ENCODE results near the gene PARD3.

The PARD3 gene

DNA sequence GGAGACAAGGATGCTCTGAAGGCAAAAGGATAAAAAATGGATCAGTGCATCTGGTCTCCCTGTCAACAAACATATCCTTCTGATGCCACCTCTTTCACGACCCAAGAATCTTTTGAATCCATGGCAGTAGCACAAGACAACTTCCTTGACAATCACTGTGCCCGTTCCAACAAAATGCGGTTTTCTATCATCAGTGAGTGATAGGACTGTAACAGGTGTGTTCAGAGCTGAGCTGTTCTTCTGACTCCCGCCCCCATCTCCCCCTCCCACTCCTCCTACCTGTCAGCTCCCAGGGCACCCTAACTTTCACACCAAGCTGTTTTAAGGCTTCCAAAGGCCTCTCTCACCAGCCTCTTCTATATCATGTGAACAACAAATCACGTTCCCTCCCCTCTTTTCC lies 74.8 kb downstream of the PARD3 start:
- no peak for DNase-seq (ENCODE audit: extremely low spot score)
- ChIA-PET POLR2A (interaction anchor here (1.3 kb wide), 1 partner anchor 15 kb away, joined by 4 read pairs; no protein-coding TSS in a partner anchor), CTCF (interaction anchor here (0.8 to 2.1 kb wide), 3 partner anchors 8 to 84 kb away, joined by 3 to 17 read pairs (median 4); no protein-coding TSS in a partner anchor)
- no peak for TF ChIP-seq SUZ12 (IDR thresholded peaks at IDR 0.05)
- no peak for TF ChIP-seq ZNF384 (IDR thresholded peaks at IDR 0.05)
- TF ChIP-seq BHLHE40 (IDR thresholded peaks at IDR 0.05; ENCODE audit: borderline replicate concordance) = no peak
- no peak for TF ChIP-seq HDGF (IDR thresholded peaks at IDR 0.05; ENCODE audit: borderline replicate concordance)
- no peak for TF ChIP-seq LEF1 (IDR thresholded peaks at IDR 0.05; ENCODE audit: borderline replicate concordance)
- no peak for TF ChIP-seq SP1 (IDR thresholded peaks at IDR 0.05)
- TF ChIP-seq CTBP1 (IDR thresholded peaks at IDR 0.05; ENCODE audit: borderline replicate concordance) = no peak
- TF ChIP-seq, protein P1, sequence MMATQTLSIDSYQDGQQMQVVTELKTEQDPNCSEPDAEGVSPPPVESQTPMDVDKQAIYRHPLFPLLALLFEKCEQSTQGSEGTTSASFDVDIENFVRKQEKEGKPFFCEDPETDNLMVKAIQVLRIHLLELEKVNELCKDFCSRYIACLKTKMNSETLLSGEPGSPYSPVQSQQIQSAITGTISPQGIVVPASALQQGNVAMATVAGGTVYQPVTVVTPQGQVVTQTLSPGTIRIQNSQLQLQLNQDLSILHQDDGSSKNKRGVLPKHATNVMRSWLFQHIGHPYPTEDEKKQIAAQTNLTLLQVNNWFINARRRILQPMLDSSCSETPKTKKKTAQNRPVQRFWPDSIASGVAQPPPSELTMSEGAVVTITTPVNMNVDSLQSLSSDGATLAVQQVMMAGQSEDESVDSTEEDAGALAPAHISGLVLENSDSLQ (IDR thresholded peaks at IDR 0.05) = no peak
- no peak for TF ChIP-seq L3MBTL2 (conservative IDR thresholded peaks at IDR 0.05)
- TF ChIP-seq FOXA1 (IDR thresholded peaks at IDR 0.05) = no peak
- TF ChIP-seq ARNT (IDR thresholded peaks at IDR 0.05) = no peak
- TF ChIP-seq ELF4 (IDR thresholded peaks at IDR 0.05) = no peak
- no peak for TF ChIP-seq TARDBP (IDR thresholded peaks at IDR 0.05)
- TF ChIP-seq NFRKB (IDR thresholded peaks at IDR 0.05) = no peak
- no peak for TF ChIP-seq FOXK2 (IDR thresholded peaks at IDR 0.05)
- TF ChIP-seq FOXM1 (IDR thresholded peaks at IDR 0.05; ENCODE audit: borderline replicate concordance) = no peak

DNA sequence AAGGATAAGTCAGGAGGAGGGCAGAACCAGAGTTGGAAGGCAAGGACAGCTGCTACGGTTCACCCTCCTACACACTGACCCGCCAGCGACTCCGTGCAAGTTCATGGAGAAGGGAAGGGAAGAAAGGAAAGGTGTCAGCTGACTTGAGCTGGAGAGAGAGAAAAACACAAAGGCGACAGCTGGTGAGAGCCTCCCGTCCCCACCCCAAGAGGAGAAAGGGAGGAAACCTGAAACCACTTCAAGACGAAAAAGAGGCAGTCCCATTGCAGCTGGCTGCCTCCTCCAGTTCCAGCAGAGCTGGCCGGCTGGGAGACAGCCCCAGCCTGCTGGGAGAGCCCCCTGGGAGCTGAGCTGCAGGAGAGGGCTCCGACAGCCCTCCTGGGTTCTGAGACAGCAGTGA lies 75.2 kb downstream of the PARD3 start:
- CTCF ChIA-PET = interaction anchor here (0.8 to 2.1 kb wide), 2 partner anchors 7 to 85 kb away, joined by 3 to 17 read pairs; no protein-coding TSS in a partner anchor
- POLR2A ChIA-PET = interaction anchor here (1.3 kb wide), 1 partner anchor 15 kb away, joined by 4 read pairs; no protein-coding TSS in a partner anchor
- TF ChIP-seq BHLHE40 (IDR thresholded peaks at IDR 0.05; ENCODE audit: borderline replicate concordance) (no peak), ARNT (IDR thresholded peaks at IDR 0.05) (no peak), TARDBP (IDR thresholded peaks at IDR 0.05) (no peak), ZNF384 (IDR thresholded peaks at IDR 0.05) (no peak), CTBP1 (IDR thresholded peaks at IDR 0.05; ENCODE audit: borderline replicate concordance) (no peak), FOXK2 (IDR thresholded peaks at IDR 0.05) (no peak), HDGF (IDR thresholded peaks at IDR 0.05; ENCODE audit: borderline replicate concordance) (no peak)
- TF ChIP-seq, protein P1 (IDR thresholded peaks at IDR 0.05) = no peak
- peak; percentile 45 for DNase-seq (ENCODE audit: extremely low spot score)

DNA sequence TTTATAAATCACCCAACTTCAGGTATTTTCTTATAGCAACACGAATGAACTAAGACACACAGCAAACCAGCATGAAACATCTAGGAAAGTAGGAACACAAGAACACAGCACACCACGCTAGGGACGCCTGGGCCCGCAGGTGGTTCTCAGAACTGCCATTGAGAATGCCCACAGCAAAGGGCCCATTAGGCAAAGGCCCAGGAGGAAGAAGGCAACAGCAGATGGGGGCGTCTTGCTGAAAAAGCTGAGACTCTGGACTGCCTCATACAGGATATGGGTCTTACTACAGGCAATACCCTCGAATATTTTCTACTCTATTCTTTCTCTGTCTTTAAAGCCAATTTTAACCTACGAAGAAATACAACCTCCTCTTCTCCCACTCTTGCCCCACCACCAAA lies 77.3 kb downstream of the PARD3 start:
- POLR2A ChIA-PET = no interaction called here
- DNase-seq (ENCODE audit: extremely low spot score) = no peak
- CTCF ChIA-PET = no interaction called here
- TF ChIP-seq FOXA1 (IDR thresholded peaks at IDR 0.05) (no peak), FOXK2 (IDR thresholded peaks at IDR 0.05) (no peak)

DNA sequence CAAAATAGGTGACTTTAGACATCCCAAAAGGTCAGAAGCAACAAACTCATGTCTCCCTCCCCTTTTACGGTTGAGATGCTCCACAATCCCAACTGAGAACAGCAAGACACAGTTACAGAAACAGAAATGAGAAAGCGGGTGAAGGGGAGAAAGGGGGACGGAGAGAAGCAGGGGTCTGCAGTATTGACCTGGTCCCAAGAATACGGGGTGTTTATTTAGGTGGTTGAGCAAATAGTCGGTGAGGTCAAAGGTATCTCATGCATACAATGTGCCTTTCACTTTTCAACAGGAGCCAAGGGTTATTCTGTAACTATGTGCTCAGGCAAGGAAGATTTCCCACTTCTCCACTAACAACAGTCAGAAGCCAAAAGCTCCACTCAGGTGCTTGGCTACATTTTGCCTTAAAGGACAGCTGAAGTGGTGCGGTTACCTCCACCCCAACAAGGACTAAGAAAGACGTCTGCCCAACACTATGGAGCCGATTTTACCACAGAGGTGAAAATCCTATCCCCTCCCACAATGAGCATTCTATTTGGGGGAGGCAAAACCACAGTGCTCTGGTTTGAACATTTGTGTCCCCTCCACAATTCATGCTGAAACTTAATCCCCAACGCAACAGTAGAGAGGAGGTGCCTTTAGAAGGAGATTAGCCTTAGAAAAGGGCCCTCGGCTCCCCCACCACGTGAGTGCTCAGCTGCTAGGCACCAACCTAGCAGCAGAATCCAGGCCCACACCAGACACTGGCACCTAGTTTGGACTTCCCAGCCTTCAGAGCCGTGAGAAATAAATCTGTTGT lies 77.9 kb downstream of the PARD3 start:
- CTCF ChIA-PET = no interaction called here

DNA sequence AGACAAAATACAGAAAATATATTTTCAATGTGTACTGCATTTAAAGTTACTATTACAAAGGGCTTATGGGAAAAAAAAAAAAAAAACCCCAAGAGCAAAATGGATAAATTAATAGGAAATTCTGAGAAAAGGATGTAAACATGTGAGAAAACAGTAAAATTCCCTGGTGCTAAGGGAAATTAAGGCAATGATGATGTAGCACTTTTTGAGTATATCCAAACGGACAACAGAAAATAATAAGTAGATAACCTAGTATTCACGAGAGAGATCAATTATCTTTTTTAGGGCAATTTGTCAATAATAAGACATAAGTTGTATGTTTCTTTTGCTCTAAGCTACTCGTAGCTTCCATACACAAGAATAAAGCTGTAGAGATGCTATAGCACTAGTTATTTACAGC lies 80.2 kb downstream of the PARD3 start:
- ChIA-PET CTCF (no interaction called here), POLR2A (no interaction called here)
- DNase-seq (ENCODE audit: extremely low spot score) = no peak
- TF ChIP-seq ZNF384 (IDR thresholded peaks at IDR 0.05) (no peak), SP1 (IDR thresholded peaks at IDR 0.05) (no peak), SUZ12 (IDR thresholded peaks at IDR 0.05) (no peak), CTBP1 (IDR thresholded peaks at IDR 0.05; ENCODE audit: borderline replicate concordance) (no peak), ARNT (IDR thresholded peaks at IDR 0.05) (no peak), FOXM1 (IDR thresholded peaks at IDR 0.05; ENCODE audit: borderline replicate concordance) (no peak), HDGF (IDR thresholded peaks at IDR 0.05; ENCODE audit: borderline replicate concordance) (no peak), LEF1 (IDR thresholded peaks at IDR 0.05; ENCODE audit: borderline replicate concordance) (no peak)

More for the DNA sequence above, 77.9 kb downstream of the PARD3 start:
- TF ChIP-seq BHLHE40 (IDR thresholded peaks at IDR 0.05; ENCODE audit: borderline replicate concordance) (no peak), TARDBP (IDR thresholded peaks at IDR 0.05) (no peak)
- POLR2A ChIA-PET = no interaction called here
- DNase-seq (ENCODE audit: extremely low spot score) = no peak

DNA sequence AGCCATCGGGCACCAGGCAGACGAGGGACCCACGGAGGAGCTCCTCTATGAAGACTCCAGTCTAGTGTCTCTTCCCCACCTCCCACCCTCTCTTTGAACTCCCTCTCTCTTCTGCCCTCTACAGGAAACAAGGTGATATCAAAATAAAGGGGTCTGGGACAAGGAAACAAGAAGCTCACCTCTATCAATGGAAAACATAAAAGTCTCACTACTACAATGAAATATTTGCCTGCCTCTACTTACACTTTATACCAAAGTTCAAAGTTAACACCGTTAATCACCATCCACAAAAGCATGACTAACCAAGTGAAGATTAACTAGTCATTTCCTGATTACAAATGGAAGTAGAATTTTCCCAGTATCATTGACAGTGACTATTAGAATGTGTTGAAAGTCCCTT lies 82.2 kb downstream of the PARD3 start:
- peak; percentile 29 for DNase-seq (ENCODE audit: extremely low spot score)
- TF ChIP-seq TARDBP (IDR thresholded peaks at IDR 0.05) = no peak
- no peak for TF ChIP-seq ELF4 (IDR thresholded peaks at IDR 0.05)
- no peak for TF ChIP-seq HDGF (IDR thresholded peaks at IDR 0.05; ENCODE audit: borderline replicate concordance)
- no peak for TF ChIP-seq LEF1 (IDR thresholded peaks at IDR 0.05; ENCODE audit: borderline replicate concordance)
- TF ChIP-seq ARNT (IDR thresholded peaks at IDR 0.05) = no peak
- TF ChIP-seq SP1 (IDR thresholded peaks at IDR 0.05) = no peak
- TF ChIP-seq FOXM1 (IDR thresholded peaks at IDR 0.05; ENCODE audit: borderline replicate concordance) = no peak
- TF ChIP-seq L3MBTL2 (conservative IDR thresholded peaks at IDR 0.05) = no peak
- no peak for TF ChIP-seq FOXA1 (IDR thresholded peaks at IDR 0.05)
- no peak for TF ChIP-seq CTBP1 (IDR thresholded peaks at IDR 0.05; ENCODE audit: borderline replicate concordance)
- no peak for TF ChIP-seq ZNF384 (IDR thresholded peaks at IDR 0.05)
- TF ChIP-seq FOXK2 (IDR thresholded peaks at IDR 0.05) = no peak
- TF ChIP-seq BHLHE40 (IDR thresholded peaks at IDR 0.05; ENCODE audit: borderline replicate concordance) = no peak
- no peak for TF ChIP-seq SUZ12 (IDR thresholded peaks at IDR 0.05)
- TF ChIP-seq NFRKB (IDR thresholded peaks at IDR 0.05) = no peak
- TF ChIP-seq, protein P1 (IDR thresholded peaks at IDR 0.05) = no peak
- ChIA-PET CTCF (interaction anchor here (0.5 to 2.0 kb wide), 28 partner anchors 8 to 348 kb away, joined by 3 to 17 read pairs (median 4); no protein-coding TSS in a partner anchor), POLR2A (interaction anchor here (0.7 kb wide), 1 partner anchor 79 kb away, joined by 3 read pairs; no protein-coding TSS in a partner anchor)
